GM19023 (cell line): ENCODE measurements around the gene TAAR2.
"Not testable (repeated sequence)": the region's sequence is repeated elsewhere in the genome, so short reads cannot be mapped to it uniquely, and the experiment has no call there.

ENCODE experiments used
- ATAC-seq: cut with Tn5 transposase; IDR thresholded peaks from one replicate; pipeline ENCODE4 v1.9.1; 2021; ENCODE audit warnings: mild to moderate bottlenecking, moderate library complexity; ENCODE audit not compliant: unreplicated experiment

The TAAR2 gene

DNA sequence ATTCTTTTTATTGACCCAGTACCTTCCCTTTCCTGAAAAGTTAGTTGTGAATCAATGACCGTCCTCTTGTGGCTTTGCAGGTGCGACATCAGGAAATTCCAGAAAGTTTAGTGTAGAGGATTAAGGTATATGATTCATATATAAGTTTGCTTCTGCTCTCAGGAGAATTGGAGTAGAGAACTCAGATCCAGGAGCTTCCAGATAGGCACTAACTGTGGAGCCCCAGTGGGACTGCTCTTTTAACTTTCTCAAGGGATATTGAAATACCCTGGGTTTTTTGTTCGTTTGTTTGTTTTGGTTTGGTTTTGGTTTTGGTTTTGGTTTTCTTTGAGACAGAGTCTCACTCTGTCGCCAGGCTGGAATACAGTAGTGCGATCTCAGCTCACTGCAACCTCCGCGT lies 9.5 kb downstream of the TAAR2 start:
- ATAC-seq = peak; percentile 57

DNA sequence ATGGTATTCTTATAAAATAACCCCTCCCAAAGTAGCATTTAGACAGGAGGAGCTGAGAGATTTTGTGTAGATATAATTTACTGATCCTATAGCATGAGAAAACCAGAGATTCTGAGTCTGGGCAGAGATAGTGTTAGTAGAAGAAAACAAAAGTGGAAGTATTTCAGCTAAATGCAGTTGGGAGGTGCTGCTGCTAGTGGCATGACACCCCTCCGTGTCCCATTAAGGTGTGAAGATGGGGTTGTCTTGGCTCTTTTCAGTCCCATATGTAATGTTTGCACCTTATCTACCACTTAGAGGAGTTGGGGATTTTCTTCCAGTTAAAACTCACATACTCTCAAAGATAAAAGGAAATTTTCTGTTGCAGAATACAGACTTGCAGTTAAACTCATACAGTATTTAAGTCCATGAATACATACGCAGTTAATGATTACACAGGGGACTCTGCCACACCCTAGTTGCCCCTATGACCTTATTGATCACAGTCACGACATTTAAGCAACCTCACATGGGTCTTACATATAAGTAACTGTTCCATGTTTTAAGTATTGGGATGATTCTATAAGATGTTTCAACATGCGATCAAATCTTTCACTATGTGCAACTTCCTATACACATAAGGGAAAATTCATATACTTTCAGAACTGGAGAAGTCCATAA lies 11.5 kb downstream of the TAAR2 start:
- no peak for ATAC-seq

DNA sequence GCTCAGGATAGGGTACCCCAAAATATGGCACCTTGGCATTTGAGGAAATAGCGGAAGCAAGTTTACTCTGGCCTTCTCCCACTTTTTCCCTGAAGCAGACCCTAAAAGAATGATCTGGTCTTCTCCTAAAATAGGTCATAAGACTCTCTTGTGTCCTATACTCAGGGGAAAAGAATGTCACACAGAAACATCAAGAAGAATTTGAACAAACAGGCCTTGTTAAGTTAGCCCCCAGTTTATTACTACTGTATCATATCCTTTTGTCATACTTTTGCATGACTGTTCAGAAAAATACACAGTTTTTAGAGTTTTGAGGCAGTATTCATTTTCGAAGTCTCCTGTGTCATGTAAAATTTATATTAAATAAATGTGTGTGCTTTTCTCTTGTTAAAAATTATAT lies 12.5 kb downstream of the TAAR2 start:
- no peak for ATAC-seq

DNA sequence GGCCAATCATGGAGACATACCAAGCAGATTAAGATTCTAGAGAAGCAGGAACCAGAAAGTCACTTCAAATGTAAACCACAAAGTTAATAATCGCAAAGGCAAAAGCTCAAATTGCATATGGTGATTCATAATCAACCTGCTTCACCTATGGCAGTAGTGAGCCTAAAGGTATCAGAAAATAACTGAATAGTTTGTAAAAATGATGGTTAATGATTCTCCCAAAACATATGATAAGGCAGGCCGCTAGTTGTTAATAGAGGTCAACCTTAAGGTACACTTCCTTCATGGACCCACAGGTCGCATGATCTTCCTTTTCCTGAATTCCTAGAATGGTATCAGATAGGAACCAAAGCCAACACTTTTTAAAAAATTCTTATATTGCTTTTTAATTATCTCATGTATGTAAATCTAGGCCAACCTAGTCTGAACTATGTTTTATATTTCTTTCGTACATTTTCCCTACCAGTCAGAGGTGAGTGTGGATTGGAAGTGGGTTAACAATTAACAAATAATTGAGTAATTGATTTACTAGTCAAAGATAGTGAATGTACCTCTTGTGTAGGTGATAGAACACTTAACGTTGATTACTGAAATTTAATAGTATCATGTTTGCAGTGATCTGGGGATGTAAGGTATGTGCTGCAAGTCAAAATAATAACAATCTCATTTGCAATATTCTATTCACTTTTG lies 16.4 kb downstream of the TAAR2 start:
- no peak for ATAC-seq

DNA sequence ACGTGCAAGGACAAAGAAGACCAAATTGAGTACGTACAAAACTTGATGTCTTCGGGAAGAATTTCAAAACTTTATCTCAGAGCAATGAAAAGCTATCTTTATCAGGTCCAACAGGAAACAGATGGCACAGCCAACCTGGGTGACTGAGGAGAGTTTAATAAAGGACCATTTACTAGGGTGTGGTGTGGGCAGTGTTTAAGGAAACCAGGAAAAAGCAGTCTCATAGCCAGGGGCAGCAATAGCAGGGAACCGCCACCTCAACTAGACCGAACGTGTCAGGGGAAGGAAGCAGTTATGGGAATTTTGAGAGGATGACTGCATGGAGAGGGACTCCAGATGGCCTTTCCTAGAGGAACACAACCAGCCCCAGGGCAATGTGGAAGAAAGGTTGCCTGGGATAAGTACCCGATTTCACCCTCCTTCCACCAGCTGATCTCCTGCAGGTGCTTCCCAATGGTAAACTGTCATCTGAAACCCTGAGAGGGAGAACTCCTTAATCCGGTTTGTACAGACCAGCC lies 19.4 kb downstream of the TAAR2 start:
- ATAC-seq = no peak

DNA sequence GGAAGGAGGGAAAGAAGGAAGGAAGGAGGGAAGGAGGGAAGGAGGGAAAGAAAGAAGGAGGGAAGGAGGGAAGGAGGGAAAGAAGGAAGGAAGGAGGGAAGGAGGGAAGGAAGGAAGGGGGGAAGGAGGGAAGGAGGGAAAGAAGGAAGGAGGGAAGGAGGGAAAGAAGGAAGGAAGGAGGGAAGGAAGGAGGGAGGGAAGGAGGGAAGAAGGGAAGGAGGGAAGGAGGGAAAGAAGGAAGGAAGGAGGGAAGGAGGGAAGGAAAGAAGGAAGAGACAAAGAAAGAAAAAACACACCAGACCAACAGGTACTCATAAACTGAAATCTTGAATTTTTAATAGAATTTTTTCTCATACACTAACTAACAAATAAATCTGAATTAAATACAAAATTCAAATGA lies 23.2 kb downstream of the TAAR2 start:
- not testable (repeated sequence) for ATAC-seq

DNA sequence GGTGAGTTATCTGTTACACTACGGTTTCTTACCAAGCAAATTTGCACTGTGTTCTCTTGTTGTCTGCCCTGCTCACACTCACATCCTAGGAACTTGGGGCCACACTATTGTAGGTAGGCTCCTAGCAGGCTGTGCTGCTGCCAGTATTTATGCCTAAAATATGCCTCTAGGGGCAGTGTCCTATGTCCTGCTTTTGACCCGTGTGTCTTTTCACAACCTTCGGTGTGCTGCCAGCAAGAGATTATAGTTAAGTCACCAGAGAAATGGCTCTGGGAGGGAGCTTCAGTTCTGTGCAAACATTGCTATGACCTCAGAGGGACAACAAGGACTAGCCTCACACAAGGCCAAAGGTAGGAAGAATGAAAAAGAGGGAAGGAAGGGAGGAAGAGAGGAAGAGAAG lies 25.6 kb downstream of the TAAR2 start:
- ATAC-seq = peak; percentile 73

DNA sequence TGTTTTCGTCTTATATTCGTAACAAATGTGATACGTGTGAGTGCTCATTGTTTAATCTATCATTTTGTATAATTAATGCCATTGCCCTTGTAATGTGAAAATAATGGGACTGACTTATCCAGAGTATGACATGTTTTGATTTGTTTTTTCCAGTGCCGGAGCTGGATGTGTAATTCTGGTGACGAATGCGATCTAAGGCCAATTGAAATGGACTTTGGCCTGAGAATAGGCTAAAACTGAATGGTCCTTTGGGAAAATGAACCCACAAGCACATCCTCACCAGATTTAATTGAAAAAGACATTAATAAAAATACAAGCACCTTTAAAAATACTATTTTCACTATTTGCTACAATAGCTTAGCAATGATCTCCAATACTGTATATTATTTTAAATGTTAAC lies 27.9 kb downstream of the TAAR2 start:
- no peak for ATAC-seq

DNA sequence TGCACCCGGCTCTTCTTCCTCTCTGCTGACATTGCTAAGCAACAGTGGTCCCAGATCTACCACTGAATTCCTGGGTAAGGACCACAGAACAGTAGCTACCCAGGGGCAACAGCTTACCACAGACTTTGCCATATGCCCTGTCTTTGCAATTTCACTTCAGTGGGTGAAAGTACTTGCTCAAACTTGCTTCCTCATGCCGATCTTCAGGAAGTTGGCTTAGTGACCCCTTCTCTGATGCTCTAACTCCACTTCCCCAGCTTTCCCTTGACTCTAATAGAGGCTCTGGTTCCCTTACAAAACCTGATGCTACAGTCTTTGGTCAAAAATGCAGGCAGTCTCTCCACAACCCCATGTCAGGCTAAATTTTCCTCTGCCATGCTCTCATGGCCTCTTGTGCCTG lies 31.2 kb downstream of the TAAR2 start:
- ATAC-seq = no peak

DNA sequence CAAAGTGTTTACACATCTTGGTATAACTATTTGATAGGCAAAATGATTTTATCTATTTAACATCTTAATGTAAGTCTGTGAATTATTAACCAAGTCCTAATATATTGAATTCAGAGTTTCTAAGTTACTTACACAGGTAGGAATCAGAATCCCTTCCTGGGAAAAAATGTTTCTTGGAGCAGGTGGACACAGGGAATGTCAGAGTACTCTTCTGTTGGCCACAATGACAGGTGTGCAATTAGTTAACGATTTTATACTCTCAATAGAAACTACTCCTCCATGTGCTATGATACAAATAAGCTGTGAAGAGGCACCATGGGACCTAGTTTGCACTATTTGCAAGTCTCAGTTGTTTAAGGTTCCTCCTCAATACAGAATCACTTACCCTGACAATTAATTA lies 33.7 kb downstream of the TAAR2 start:
- no peak for ATAC-seq

DNA sequence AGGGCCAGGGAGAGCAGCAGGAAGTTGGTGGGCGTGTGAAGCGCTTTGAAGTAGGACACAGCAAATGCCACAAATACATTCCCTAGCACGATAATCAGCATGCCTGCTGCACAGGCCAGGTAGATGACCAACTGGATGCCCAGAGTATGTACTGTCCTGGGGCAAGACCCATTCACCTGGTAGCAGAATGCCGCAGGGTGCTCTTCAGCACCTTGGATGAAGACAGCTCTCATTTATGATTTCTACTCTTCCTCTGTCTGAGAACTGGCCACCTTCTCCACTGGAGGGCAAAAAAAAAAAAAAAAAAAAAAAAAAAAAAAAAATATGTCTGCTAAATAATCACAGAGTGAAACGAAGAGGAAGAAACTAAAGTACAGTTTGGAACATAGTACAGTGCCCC lies 34.6 kb downstream of the TAAR2 start, which contains the start of gene TAAR5:
TAAR5 (minus strand) TSS at position 288 of the 400 bp plus-strand sequence; CDS start at position 233, 55 bp downstream.
- ATAC-seq = no peak

DNA sequence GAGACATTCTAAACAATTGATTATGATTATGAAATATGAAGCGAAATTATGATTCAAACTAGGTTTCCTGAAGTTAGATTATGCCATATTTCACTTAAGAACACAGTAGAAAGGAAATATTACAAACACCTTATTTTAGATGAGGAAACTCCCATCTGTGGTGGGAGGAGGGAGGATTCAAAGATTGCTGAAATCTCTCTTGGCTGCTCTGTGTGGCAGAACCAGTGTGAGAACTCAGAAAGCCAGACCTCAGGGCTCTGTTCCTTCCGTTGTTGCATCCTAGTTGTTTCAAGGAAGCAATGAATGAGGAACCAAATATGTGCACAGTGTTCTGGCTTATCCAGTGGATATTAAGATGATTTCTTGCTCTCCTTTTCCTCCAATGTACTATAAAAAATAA lies 36.7 kb downstream of the TAAR2 start:
- ATAC-seq = no peak

DNA sequence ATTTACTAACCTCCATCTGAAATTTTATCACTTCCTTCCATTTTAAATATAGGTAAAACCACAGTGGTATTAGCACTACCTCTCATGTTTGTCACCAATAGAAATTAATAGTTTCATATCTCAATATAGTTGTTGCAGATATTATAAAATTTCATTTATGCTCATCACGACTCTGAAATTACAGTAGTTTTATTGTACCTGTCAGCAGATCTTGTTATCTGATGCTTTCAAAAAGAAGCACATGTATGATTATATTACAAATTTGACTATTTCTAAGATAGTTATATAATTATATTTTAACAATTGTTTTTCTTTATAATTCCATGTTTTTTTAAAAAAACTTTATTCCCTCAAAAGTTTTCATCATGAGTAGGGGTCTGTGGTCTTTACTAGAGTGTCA lies 39.4 kb downstream of the TAAR2 start:
- ATAC-seq = no peak

DNA sequence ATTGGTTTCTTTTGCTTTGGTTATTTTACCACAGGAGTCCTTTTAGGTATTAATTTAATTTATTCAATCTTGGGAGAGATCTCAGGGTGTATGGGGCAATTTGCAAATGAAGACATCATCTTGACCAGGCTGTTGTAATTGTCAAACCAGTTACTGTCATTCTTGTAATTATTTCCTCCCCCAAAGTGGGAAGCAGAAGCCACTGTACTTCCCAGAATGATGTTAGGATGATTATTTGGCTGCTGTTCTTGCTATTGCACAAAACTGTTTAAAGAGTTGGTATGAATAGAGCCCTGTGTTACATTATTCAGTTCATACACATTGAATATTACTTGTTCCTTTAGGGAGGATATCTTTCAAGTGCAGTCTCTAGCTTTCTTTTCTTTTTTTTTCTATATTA lies 52.3 kb downstream of the TAAR2 start:
- ATAC-seq = no peak

DNA sequence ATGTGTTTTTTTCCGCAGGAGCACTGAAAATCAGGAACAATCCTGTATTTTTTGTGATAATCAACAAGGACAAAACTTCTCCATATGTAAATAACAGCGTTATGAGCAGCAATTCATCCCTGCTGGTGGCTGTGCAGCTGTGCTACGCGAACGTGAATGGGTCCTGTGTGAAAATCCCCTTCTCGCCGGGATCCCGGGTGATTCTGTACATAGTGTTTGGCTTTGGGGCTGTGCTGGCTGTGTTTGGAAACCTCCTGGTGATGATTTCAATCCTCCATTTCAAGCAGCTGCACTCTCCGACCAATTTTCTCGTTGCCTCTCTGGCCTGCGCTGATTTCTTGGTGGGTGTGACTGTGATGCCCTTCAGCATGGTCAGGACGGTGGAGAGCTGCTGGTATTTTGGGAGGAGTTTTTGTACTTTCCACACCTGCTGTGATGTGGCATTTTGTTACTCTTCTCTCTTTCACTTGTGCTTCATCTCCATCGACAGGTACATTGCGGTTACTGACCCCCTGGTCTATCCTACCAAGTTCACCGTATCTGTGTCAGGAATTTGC lies 53.8 kb downstream of the TAAR2 start, which contains the start of gene TAAR6:
TAAR6 (plus strand) TSS at position 102 of the 557 bp plus-strand sequence; CDS start at position 102, 0 bp downstream.
- ATAC-seq = no peak

DNA sequence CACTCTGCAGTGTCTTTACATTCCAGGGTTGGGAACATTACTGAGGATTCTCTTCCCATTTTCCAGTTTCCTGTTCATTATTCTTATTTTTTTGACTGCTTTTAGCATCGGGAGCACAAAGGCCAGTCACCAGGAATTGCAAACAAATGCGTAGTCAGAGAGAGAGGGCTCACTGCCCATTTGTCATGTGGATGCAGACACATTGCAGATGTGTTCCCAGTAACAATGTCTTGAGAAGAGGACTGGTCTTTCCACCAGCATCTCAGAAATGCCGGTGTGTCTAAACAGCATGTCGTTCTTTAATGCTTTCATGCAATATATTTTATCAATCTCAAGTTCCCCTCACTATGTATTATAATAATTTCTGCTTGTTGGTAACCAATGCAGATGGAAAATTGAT lies 54.9 kb downstream of the TAAR2 start:
- no peak for ATAC-seq

DNA sequence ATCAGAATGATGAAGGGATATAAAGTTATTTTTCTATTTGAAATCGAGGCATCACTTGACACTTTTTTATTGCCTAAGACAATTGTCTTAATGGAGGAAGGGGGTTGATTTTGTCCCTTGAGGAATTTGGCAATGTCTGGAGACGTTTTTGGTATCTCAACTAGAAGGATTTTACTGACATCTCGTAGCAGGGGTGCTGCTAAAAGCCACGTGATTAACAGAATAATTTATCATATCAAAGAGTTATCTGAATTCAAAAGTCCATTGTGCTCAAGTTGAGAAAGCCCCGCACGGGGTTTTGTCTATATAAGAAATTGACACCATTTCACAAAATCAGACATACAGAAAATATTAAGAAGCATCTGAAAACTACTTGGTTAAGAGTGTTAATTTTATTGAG lies 55.5 kb downstream of the TAAR2 start:
- no peak for ATAC-seq

DNA sequence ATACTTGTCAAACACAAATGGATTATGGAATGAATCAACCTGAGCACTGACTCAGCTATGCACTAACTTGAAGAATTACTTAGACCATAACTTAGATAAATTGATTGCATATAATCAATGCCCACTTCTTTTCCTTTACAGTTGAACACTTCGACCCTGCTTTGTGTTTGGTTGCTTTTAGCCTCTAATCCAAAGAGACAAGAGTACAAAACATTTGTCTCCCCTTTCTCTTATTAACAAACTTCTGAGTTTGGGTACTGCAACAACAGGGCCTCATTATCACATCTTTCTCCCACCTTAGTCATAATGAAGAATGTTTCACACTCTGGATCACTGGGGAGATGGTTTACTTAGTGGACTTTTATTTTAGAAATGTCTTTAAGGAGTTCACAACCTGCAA lies 56.5 kb downstream of the TAAR2 start:
- ATAC-seq = no peak
